Measurements from ENCODE around the gene GRP.

GRP gene

GRCh38 chr18:59219672-59220163 lies at the start of gene GRP:
Gene GRP, plus strand, starts transcription at chr18:59220158. Its CDS starts 108 bp downstream, at chr18:59220266.
- DNase-seq: no peak

DNA sequence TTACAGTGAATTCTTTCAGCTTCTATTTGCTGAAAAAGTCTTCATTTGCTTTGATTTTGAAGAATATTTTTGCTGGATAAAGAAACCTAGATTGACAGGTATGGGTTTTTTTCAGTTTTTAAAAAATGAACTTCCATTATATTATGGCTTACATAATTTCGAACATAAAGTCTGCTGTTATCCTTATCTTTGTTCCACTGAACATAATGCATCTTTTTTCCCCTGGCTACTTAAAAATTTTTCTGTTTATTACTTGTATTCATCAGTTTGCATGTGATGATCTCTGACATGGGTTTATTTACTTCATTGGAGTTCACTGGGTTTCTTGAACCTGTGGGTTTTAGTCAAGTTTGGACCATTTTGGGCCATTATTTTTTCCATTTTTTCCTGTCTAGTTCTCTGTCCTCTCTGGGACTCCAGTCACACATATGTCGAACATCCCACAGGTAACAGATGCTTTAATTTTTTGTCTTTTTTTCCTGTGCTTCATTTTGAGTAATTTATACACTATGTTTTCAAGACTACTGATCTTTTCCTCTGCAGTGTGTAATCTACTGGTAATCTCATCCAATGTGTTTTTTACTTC lies 47.2 kb upstream of the GRP start:
- no peak for DNase-seq

DNA sequence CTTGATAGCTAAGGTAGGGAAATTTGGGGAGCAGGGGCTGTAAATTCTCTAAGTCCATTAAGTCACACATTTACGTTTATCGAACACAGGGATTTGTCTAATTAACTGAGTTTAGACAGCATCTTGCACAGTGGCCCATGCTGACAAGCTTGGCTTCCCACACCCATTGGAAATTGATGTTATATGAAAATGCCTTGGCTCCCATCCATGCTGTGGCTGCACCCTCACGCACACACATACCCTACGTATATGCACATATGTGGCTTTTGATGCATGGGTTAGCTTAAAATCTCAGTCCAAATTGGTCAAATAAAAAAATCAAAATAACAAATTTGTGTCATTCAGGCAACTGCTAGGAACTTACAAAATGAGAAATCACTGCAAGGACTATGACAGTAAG lies 42.5 kb upstream of the GRP start:
- DNase-seq: no peak

- DNase-seq: no peak
Observed at GRCh38 chr18:59180150-59180845, 39.7 kb upstream of the GRP start.

- DNase-seq: no peak
Observed at GRCh38 chr18:59182673-59183072, 37.3 kb upstream of the GRP start.

DNA sequence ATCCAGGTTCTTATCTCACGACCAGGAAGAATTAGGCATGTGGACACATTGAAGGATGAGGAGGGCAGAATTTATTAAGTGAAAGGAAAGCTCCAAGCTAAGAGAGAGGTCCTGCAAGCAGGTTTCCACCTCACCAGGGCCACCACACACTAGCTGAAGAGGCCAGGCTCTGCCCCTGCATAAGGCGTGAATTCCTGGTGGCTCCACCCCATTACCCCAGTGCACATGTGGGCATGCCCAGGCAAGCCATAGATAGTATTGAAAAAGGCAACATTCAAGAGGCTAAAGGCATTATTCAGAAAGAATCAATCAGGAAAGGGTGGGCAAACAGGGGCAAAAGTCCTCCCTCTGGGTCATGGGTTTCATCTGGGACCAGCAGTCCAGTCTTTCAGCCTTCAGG lies 30.9 kb upstream of the GRP start:
- DNase-seq: no peak

- DNase-seq: no peak
Observed at GRCh38 chr18:59189746-59190145, 30.2 kb upstream of the GRP start.

GRCh38 chr18:59196161-59196725 lies 23.7 kb upstream of the GRP start:
- no peak for DNase-seq

GRCh38 chr18:59197636-59198035 lies 22.3 kb upstream of the GRP start:
- DNase-seq: no peak

- no peak for DNase-seq
Observed at GRCh38 chr18:59198215-59198614, 21.7 kb upstream of the GRP start.

DNA sequence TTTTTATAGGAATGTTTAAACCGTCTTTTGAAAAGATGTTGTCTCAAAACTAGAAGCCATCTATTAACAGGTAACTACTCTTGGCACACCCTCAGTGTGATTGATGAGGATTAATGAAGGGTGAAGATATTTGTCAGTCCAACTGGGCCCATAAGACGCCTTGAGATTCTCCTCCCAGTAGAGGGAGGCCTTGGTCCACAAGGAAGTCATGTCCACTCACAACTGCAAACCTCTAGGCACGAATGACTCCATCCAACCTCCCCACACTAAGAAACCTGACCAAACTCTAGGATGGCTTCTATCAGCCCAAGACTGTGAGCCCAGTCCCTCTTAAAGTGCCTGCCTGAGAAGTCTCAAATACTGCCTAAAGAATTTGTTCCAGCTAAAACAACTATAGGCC lies 19.2 kb upstream of the GRP start:
- DNase-seq: no peak

GRCh38 chr18:59202258-59202820 lies 17.6 kb upstream of the GRP start:
- DNase-seq: no peak

DNA sequence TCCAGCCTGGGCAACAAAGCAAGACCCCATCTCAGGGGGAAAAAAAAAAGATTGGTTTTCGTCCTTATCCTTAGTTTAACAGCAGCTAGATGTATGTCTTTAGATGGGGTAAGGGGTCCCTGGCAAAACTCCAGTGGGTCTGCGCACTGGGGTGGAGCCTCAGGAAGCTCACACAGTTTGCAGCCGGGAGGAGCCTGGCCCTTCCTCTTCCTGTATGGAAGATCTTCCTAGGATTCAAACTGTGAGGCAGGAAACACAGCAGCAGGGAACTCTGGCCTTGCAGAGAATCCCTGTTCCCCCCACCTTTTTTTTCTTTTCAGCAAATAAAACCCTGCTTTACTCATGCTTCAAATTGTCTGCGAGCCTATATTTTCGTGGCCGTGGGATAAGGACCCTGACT lies 12.5 kb upstream of the GRP start:
- no peak for DNase-seq

GRCh38 chr18:59208602-59209125 lies 11.3 kb upstream of the GRP start:
- DNase-seq: no peak

- DNase-seq: no peak
Observed at GRCh38 chr18:59210299-59210698, 9.7 kb upstream of the GRP start.

- DNase-seq: no peak
Observed at GRCh38 chr18:59211629-59212028, 8.3 kb upstream of the GRP start.

GRCh38 chr18:59218018-59218417 lies 1.9 kb upstream of the GRP start:
- DNase-seq: no peak

DNA sequence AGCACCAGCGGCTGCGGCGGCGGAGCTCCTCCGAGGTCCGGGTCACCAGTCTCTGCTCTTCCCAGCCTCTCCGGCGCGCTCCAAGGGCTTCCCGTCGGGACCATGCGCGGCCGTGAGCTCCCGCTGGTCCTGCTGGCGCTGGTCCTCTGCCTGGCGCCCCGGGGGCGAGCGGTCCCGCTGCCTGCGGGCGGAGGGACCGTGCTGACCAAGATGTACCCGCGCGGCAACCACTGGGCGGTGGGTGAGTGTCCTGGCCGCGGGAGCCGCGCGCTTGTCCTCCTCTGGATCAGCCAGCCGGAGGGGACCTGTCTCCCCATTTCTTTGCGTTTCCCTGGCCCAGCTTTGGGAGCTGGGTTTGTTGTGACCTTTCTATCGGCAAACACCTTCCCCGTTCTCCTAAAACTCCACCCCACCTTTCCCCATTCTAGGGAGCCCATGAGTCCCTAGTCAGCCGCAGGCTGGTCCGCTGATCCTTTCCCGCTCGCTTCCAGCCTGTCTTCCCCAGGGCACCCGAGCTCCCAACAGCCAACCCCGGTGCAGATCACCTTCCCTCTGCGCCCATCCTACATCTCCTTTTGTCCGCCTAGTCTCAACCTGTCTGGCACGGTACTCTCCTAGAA lies 316 bp downstream of the GRP start:
- DNase-seq: no peak

DNA sequence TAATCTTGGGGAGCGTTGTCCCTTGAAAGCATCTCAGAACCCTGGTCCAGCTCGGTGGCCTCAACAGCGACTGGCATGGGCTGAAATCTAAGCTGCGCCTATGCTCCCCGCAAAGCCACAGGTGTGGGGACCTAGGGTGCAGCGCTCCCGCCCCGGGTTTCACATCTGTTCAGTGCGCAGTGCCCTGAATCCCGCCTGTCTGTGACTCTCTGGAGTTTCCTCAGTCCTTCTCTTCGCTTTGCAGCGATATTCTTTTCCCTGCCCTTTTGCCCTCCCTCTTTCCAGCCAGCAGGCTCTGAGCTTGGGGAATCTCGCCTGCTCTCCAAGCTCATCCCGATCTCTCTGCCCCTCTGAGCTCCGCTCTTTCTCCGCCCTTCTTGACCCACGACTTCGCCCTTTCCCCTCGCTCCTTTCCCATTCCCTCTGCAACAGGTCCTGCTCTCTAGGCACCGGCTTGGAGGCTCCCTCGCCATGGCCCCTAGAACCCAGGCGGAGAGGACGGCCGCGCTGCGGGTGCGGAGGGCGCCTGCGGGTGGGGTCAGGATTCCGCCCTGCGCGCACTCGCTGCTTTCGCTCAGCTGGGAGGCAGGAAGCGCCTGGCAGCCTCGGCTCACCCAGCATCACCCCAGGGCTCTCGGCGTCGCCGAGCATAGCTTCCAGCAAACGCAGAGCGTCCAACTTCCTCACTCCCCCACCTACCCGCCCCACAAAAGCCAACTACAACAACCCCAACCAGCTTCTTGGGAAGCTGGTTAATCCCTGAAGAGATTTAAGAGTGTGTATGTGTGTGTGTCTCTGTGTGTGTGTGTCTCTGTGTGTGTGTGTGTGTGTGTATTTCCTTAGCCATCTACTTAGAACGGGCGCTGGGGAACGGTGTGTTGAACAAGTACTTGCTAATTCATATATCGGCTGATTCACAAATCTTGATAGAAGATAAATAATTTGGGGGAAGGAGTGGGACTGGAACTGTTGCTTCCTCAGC lies 1.1 kb downstream of the GRP start:
- no peak for DNase-seq

- DNase-seq: no peak
Observed at GRCh38 chr18:59222341-59222740, 2.4 kb downstream of the GRP start.

GRCh38 chr18:59228351-59228750 lies 8.4 kb downstream of the GRP start:
- no peak for DNase-seq

- DNase-seq: no peak
Observed at GRCh38 chr18:59229191-59229590, 9.2 kb downstream of the GRP start.
